ENCODE data around the gene PMEPA1.

GRCh38 chr20:57685146-57685758, 24.6 kb downstream of the PMEPA1 start:
- TF ChIP-seq CTCF (IDR thresholded peaks at IDR 0.05) = no peak
- TF ChIP-seq POLR2A (IDR thresholded peaks at IDR 0.05) = no peak
